Left cardiac atrium (tissue), 4 donors: ENCODE results near the gene MGME1. TPM values are rescaled to one million over a fixed set of nuclear protein-coding genes. Genes with fewer than 3 reads are reported as not detected.
"Not testable (repeated sequence)": the region's sequence is repeated elsewhere in the genome, so short reads cannot be mapped to it uniquely, and the experiment has no call there.

Experiments used
- ATAC-seq, 2 donors: fragments of 200-7000 bp; cut with Tn5 transposase; one replicate each; pipeline ENCODE4 v1.9.1; 2020; ENCODE audit warnings: mild to moderate bottlenecking in 2 of 2, moderate library complexity in 2 of 2
- DNase-seq: peaks from one replicate; pipeline ENCODE4 v3.0.0-alpha.2; 2020
- intact Hi-C, 2 donors: fragments of 100-400 bp; cut with DNase I; formaldehyde crosslinking; loops; one replicate each; pipeline versions ENCODE4 v1.14.1 to v1.15.1; 2022 to 2023
- total RNA-seq, 2 donors: library from RNA; stranded (reverse); fragmentation: NEBNext Ultra II Directional; extraction: Animal tissue kit (Norgen Biotek cat#: 25700); gene quantifications; one replicate each; pipeline ENCODE4 v1.2.1, GENCODE V29; 2021
- donor health status: DM: no; HTN: yes; CAD: no.
- donor health status: DM: no; HTN: yes; CAD: no; lungs with severe emphysema.
- donor health status: DM: yes; HTN: yes; CAD: no.
- donor health status: Dilated cardiomyopathy.

Gene MGME1
- total RNA-seq, 2 donors from 2014 or later = 9.0 to 11.1 TPM

- no peak for ATAC-seq
- no peak for DNase-seq
- intact Hi-C loops = no loop called here
Observed at GRCh38 chr20:17957505-17958363, 11.1 kb upstream of the MGME1 start.

- intact Hi-C loops = no loop called here
- ATAC-seq = peak in 1 of 2 donors; percentile 24
- DNase-seq = no peak
Observed at GRCh38 chr20:17958373-17959256, 10.2 kb upstream of the MGME1 start.

- ATAC-seq (no peak), DNase-seq (no peak)
- intact Hi-C loops = no loop called here
Observed at GRCh38 chr20:17959257-17959627, 9.6 kb upstream of the MGME1 start.

GRCh38 chr20:17960400-17960885, 8.4 kb upstream of the MGME1 start:
- ATAC-seq, intact Hi-C loops, DNase-seq: not testable (repeated sequence)

GRCh38 chr20:17960927-17961586, 7.8 kb upstream of the MGME1 start:
- intact Hi-C loops = no loop called here
- DNase-seq (peak; percentile 48), ATAC-seq (peak; percentile 46 to 69)

GRCh38 chr20:17961587-17961940, 7.3 kb upstream of the MGME1 start:
- no peak for ATAC-seq
- no peak for DNase-seq
- intact Hi-C loops = no loop called here

- intact Hi-C loops = no loop called here
- no peak for ATAC-seq
- DNase-seq = no peak
Observed at GRCh38 chr20:17963114-17963897, 5.5 kb upstream of the MGME1 start.

GRCh38 chr20:17964073-17964472, 4.7 kb upstream of the MGME1 start:
- intact Hi-C loops = no loop called here
- DNase-seq = no peak
- no peak for ATAC-seq

- DNase-seq = no peak
- intact Hi-C loops = no loop called here
- no peak for ATAC-seq
Observed at GRCh38 chr20:17964632-17965031, 4.2 kb upstream of the MGME1 start.

GRCh38 chr20:17965042-17965697, 3.6 kb upstream of the MGME1 start:
- ATAC-seq (no peak), DNase-seq (peak; percentile 47)
- intact Hi-C loops = no loop called here

GRCh38 chr20:17966432-17967310, 2.1 kb upstream of the MGME1 start:
- DNase-seq (no peak), ATAC-seq (no peak)
- intact Hi-C loops = no loop called here

GRCh38 chr20:17967521-17968365, 1.1 kb upstream of the MGME1 start:
- ATAC-seq (peak; percentile 7 to 10), DNase-seq (no peak)
- intact Hi-C loops = no loop called here

- intact Hi-C loops = no loop called here
- peak; percentile 4 to 12 for ATAC-seq
- no peak for DNase-seq
Observed at GRCh38 chr20:17969278-17969883, 563 bp downstream of the MGME1 start.

- no peak for DNase-seq
- intact Hi-C loops = no loop called here
- no peak for ATAC-seq
Observed at GRCh38 chr20:17969884-17970409, 1.1 kb downstream of the MGME1 start.

GRCh38 chr20:17971300-17972013, 2.6 kb downstream of the MGME1 start:
- ATAC-seq (no peak), DNase-seq (no peak)
- intact Hi-C loops = no loop called here
